HL-60 (cell line): ENCODE results near the gene BMP6.

Experiments
- DNase-seq, 2 experiments: peaks; one replicate each; pipeline ENCODE4 v3.0.0-alpha.2; 2010 to 2020; ENCODE audit warnings: low read depth in 1 of 2, low spot score in 1 of 2
- H3K27ac ChIP-seq: fragments of 250-450 bp; sonication (Bioruptor Pico); replicated peaks from 2 replicates; pipeline ENCODE4 v1.5.1; 2020; ENCODE audit warnings: mild to moderate bottlenecking, moderate library complexity
- H3K27me3 ChIP-seq: fragments of 250-450 bp; sonication (Bioruptor Pico); 2 replicates; pipeline ENCODE4 v1.5.1; 2021; ENCODE audit warnings: mild to moderate bottlenecking, moderate library complexity; ENCODE audit not compliant: insufficient read depth, poor library complexity, severe bottlenecking
- H3K4me3 ChIP-seq: replicated peaks from 2 replicates; pipeline ENCODE4 v1.5.1; 2011; ENCODE audit warnings: mild to moderate bottlenecking, control low read depth, low read length; ENCODE audit not compliant: insufficient read depth
- CTCF ChIP-seq: IDR thresholded peaks from one replicate; pipeline ENCODE4 v1.5.1; 2011; ENCODE audit warnings: low read length, control low read depth, inconsistent platforms; ENCODE audit not compliant: insufficient read depth
- GABPA ChIP-seq: IDR thresholded peaks from 2 replicates; pipeline ENCODE4 v1.6.1; 2012; ENCODE audit warnings: low read depth
- POLR2AphosphoS5 ChIP-seq: IDR thresholded peaks from 2 replicates; pipeline ENCODE4 v1.6.1; 2012; ENCODE audit warnings: low read depth
- SPI1 ChIP-seq: IDR thresholded peaks from 2 replicates; pipeline ENCODE4 v1.6.1; 2012; ENCODE audit warnings: low read depth, mild to moderate bottlenecking, borderline replicate concordance
- TF ChIP-seq, protein P1 (sequence below): IDR thresholded peaks from 2 replicates; pipeline ENCODE4 v1.6.1; 2012; ENCODE audit warnings: low read depth; ENCODE audit not compliant: insufficient replicate concordance

BMP6 gene

GRCh38 chr6:7730784-7731227 lies 4.9 kb downstream of the BMP6 start:
- TF ChIP-seq POLR2AphosphoS5 (no peak), CTCF (no peak), GABPA (no peak), SPI1 (no peak)
- TF ChIP-seq, protein P1, sequence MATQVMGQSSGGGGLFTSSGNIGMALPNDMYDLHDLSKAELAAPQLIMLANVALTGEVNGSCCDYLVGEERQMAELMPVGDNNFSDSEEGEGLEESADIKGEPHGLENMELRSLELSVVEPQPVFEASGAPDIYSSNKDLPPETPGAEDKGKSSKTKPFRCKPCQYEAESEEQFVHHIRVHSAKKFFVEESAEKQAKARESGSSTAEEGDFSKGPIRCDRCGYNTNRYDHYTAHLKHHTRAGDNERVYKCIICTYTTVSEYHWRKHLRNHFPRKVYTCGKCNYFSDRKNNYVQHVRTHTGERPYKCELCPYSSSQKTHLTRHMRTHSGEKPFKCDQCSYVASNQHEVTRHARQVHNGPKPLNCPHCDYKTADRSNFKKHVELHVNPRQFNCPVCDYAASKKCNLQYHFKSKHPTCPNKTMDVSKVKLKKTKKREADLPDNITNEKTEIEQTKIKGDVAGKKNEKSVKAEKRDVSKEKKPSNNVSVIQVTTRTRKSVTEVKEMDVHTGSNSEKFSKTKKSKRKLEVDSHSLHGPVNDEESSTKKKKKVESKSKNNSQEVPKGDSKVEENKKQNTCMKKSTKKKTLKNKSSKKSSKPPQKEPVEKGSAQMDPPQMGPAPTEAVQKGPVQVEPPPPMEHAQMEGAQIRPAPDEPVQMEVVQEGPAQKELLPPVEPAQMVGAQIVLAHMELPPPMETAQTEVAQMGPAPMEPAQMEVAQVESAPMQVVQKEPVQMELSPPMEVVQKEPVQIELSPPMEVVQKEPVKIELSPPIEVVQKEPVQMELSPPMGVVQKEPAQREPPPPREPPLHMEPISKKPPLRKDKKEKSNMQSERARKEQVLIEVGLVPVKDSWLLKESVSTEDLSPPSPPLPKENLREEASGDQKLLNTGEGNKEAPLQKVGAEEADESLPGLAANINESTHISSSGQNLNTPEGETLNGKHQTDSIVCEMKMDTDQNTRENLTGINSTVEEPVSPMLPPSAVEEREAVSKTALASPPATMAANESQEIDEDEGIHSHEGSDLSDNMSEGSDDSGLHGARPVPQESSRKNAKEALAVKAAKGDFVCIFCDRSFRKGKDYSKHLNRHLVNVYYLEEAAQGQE: no peak
- H3K4me3 ChIP-seq: no peak overlapping the region
- H3K27ac ChIP-seq: no peak overlapping the region
- peaks cover 34% of the 10 kb centered on the region for H3K27me3 ChIP-seq
- no peak for DNase-seq

GRCh38 chr6:7731294-7731693 lies 5.4 kb downstream of the BMP6 start:
- TF ChIP-seq SPI1 (no peak), CTCF (no peak), GABPA (no peak), POLR2AphosphoS5 (no peak)
- TF ChIP-seq, protein P1: no peak
- DNase-seq: no peak
- H3K27me3 ChIP-seq: peaks cover 32% of the 10 kb centered on the region
- H3K4me3 ChIP-seq: no peak overlapping the region
- H3K27ac ChIP-seq: no peak overlapping the region

- no peak for DNase-seq
- H3K27me3 ChIP-seq: peaks cover 26% of the 10 kb centered on the region
- H3K27ac ChIP-seq: no peak overlapping the region
- H3K4me3 ChIP-seq: no peak overlapping the region
- TF ChIP-seq GABPA (no peak), CTCF (no peak), SPI1 (no peak), POLR2AphosphoS5 (no peak)
- TF ChIP-seq, protein P1: no peak
Measured at GRCh38 chr6:7732228-7732627, 6.3 kb downstream of the BMP6 start.
